MCF 10A (cell line): ENCODE results near the gene NFATC3. TPM values are rescaled to one million over a fixed set of nuclear protein-coding genes. Genes with fewer than 3 reads are reported as not detected.
A peak's percentile ranks its signal among the peaks of the same experiment; 100 is the strongest.

ENCODE experiments used
- BruUV-seq: library from RNA; stranded (reverse); fragments of 400-500 nt; replicated peaks from 2 replicates; lab custom pipeline; 2021; lab: Mats Ljungman, UMichigan
- CTCF ChIA-PET: fragments of 300-600 bp; sonication (Branson Sonifier 250); formaldehyde crosslinking; extraction: SDS; loops from one replicate; lab custom pipeline; 2021; ENCODE audit warnings: antibody characterized with exemption, inconsistent platforms; lab: Yijun Ruan, JAX
- POLR2A ChIA-PET: fragments of 300-600, 350-650 bp; sonication (Branson Sonifier 250); formaldehyde crosslinking; extraction: SDS; loops from one replicate; lab custom pipeline; 2020; ENCODE audit warnings: antibody characterized with exemption, inconsistent platforms; lab: Yijun Ruan, JAX
- DNase-seq: peaks from one replicate; pipeline ENCODE4 v3.0.0-alpha.2; 2018; ENCODE audit not compliant: unreplicated experiment
- H3K27ac Mint-ChIP-seq: one replicate; pipeline ENCODE4 v1.8.0; 2022; ENCODE audit warnings: mild to moderate bottlenecking, low read depth, mixed read lengths; ENCODE audit not compliant: unreplicated experiment
- H3K27me3 Mint-ChIP-seq: one replicate; pipeline ENCODE4 v1.8.0; 2022; ENCODE audit warnings: mixed read lengths; ENCODE audit not compliant: insufficient read depth, unreplicated experiment
- H3K36me3 Mint-ChIP-seq: one replicate; pipeline ENCODE4 v1.8.0; 2022; ENCODE audit warnings: mild to moderate bottlenecking, moderate library complexity, mixed read lengths; ENCODE audit not compliant: insufficient read depth, unreplicated experiment
- H3K4me1 Mint-ChIP-seq: one replicate; pipeline ENCODE4 v1.8.0; 2022; ENCODE audit warnings: mixed read lengths; ENCODE audit not compliant: insufficient read depth, unreplicated experiment
- H3K4me3 Mint-ChIP-seq: one replicate; pipeline ENCODE4 v1.8.0; 2022; ENCODE audit warnings: mild to moderate bottlenecking, moderate library complexity, mixed read lengths; ENCODE audit not compliant: unreplicated experiment
- H3K9me3 Mint-ChIP-seq: one replicate; pipeline ENCODE4 v1.8.0; 2022; ENCODE audit warnings: mixed read lengths; ENCODE audit not compliant: unreplicated experiment
- CTCF ChIP-seq: fragments of 200-600 bp; IDR thresholded peaks from one replicate; pipeline ENCODE4 v1.8.0; 2022; ENCODE audit warnings: antibody characterized with exemption, mild to moderate bottlenecking; ENCODE audit not compliant: unreplicated experiment
- intact Hi-C: fragments of 100-400 bp; cut with micrococcal nuclease; formaldehyde crosslinking; loops from 2 replicates; pipeline ENCODE4 v1.14.1; 2022
- total RNA-seq: library from RNA; stranded (reverse); gene quantifications from 2 replicates; pipeline ENCODE4 v1.2.3, GENCODE V29; 2022

The NFATC3 gene
- total RNA-seq, 1 experiment from 2014 or later, result 24.1 TPM

DNA sequence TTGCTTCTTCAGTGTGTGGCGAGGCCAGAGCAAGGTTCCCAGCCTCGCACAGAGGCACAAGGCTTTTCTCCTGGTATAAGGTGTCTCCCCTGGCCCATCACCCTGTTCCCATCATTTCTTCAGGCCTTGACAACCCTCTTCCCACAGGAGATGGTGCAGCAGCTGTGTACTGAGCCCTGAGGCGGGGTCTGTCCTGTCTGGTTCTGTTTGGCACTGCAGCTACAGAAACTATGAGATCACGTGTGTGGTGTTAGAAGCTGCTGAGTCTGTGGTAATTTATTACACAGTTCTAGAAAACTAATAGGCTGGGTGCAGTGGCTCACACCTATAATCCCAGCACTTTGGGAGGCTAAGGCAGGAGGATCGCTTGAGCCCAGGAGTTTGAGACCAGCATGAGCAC, 167.2 kb downstream of the NFATC3 start:
- no peaks in the 10 kb centered on the region for H3K27me3 Mint-ChIP-seq
- intact Hi-C loops, result no loop called here
- BruUV-seq, result no TSS peak
- H3K4me3 Mint-ChIP-seq, result no peak overlapping the region
- DNase-seq, result no peak
- no peaks in the 10 kb centered on the region for H3K9me3 Mint-ChIP-seq
- CTCF ChIA-PET, result interaction anchor here (0.6 to 2.6 kb wide), 6 partner anchors 10 to 288 kb away, joined by 3 to 31 read pairs (median 6); partner anchors contain the start of gene SLC7A6
- H3K36me3 Mint-ChIP-seq, result peaks cover 13% of the 10 kb centered on the region
- no peak overlapping the region for H3K27ac Mint-ChIP-seq
- TF ChIP-seq CTCF, result no peak
- H3K4me1 Mint-ChIP-seq, result no peaks in the 10 kb centered on the region
- POLR2A ChIA-PET, result interaction anchor here (1.5 kb wide), 1 partner anchor 14 kb away, joined by 7 read pairs; no protein-coding TSS in a partner anchor

DNA sequence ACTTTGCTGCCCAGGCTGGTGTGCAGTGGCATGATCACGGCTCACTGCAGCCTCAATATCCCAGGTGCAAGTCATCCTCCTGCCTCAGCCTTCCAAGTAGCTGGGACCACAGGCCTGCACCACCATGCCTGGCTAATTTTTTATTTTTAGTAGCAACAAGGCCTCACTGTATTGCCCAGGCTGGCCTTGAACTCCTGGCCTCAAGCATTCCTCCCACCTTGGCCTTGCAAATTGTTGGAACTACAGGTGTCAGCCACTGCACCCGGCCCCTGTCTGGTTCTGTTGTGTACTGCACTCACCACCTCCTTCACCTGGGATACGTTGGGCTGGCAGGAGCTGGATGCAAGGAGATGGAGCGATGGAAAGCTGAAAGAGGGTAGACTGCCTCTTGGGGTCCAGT, 168.6 kb downstream of the NFATC3 start:
- no peaks in the 10 kb centered on the region for H3K9me3 Mint-ChIP-seq
- H3K36me3 Mint-ChIP-seq, result peaks cover 14% of the 10 kb centered on the region
- ChIA-PET CTCF (interaction anchor here (0.6 to 2.1 kb wide), 3 partner anchors 13 to 75 kb away, joined by 3 to 11 read pairs (median 11); no protein-coding TSS in a partner anchor), POLR2A (no interaction called here)
- H3K4me1 Mint-ChIP-seq, result peaks cover 7% of the 10 kb centered on the region
- H3K27ac Mint-ChIP-seq, result no peak overlapping the region
- no peak overlapping the region for H3K4me3 Mint-ChIP-seq
- no peak for DNase-seq
- intact Hi-C loops, result no loop called here
- no peak for TF ChIP-seq CTCF
- BruUV-seq, result no TSS peak
- H3K27me3 Mint-ChIP-seq, result no peaks in the 10 kb centered on the region

GRCh38 chr16:68255712-68256111, 170.5 kb downstream of the NFATC3 start:
- Mint-ChIP-seq H3K4me3 (no peak overlapping the region), H3K27me3 (no peaks in the 10 kb centered on the region), H3K9me3 (no peaks in the 10 kb centered on the region), H3K27ac (no peak overlapping the region), H3K36me3 (peaks cover 11% of the 10 kb centered on the region), H3K4me1 (peaks cover 7% of the 10 kb centered on the region)
- no peak for TF ChIP-seq CTCF
- BruUV-seq, result no TSS peak
- ChIA-PET CTCF (no interaction called here), POLR2A (interaction anchor here (1.0 kb wide), 1 partner anchor 18 kb away, joined by 3 read pairs; no protein-coding TSS in a partner anchor)
- intact Hi-C loops, result no loop called here
- no peak for DNase-seq

DNA sequence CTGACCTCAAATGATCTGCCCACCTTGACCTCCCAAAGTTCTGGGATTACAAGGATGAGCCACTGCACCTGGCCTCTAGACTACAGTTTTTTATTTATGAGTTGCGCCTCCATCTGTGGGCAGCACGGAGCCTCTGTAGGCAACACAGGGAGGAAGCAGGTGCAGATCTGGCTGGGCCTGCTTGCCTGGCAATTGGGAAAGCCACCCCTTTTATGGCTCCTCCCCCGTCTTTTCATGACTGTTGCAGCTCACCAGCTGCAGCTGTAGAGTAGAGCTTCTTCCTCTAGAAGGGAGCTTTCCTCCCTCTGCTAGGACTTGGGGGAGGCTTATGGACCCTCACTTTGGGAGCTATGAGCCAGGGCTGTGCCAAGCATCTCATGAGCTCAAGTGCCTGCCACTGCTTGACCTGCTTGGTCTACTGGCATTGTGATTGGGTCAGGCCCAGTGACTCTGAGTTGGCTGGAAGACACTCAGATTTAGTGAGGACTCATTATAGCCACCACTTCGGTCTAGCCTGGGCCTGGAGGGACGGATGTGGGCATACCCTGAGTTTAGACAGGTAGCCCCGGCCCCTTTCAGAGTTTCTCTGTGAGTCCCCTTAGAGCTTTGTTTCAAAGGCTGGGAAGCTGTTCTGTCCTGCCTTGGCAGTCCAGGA, 172.2 kb downstream of the NFATC3 start:
- no peak for DNase-seq
- BruUV-seq, result no TSS peak

More for the DNA sequence above, 172.2 kb downstream of the NFATC3 start:
- H3K27ac Mint-ChIP-seq, result peak overlapping the region; percentile 14
- TF ChIP-seq CTCF, result no peak
- ChIA-PET CTCF (interaction anchor here (0.6 to 7.3 kb wide), 10 partner anchors 8 to 80 kb away, joined by 3 to 46 read pairs (median 4); partner anchors contain the start of genes PRMT7 and SLC7A6OS), POLR2A (interaction anchor here (0.7 to 2.7 kb wide), 7 partner anchors 9 to 172 kb away, joined by 3 to 20 read pairs (median 6); partner anchors contain the start of genes ESRP2, NFATC3, PLA2G15 and PRMT7)
- no peaks in the 10 kb centered on the region for H3K27me3 Mint-ChIP-seq
- H3K4me3 Mint-ChIP-seq, result no peak overlapping the region
- H3K36me3 Mint-ChIP-seq, result peaks cover 15% of the 10 kb centered on the region
- H3K4me1 Mint-ChIP-seq, result peaks cover 7% of the 10 kb centered on the region
- intact Hi-C loops, result no loop called here
- H3K9me3 Mint-ChIP-seq, result no peaks in the 10 kb centered on the region
